Left ventricle myocardium inferior (tissue), 1 donor: ENCODE results near the gene VIPAS39. TPM values are rescaled to one million over a fixed set of nuclear protein-coding genes. Genes with fewer than 3 reads are reported as not detected.

Source experiments
- DNase-seq: peaks from one replicate; pipeline ENCODE4 v3.0.0-alpha.2; 2020
- H3K27ac ChIP-seq: fragments of 200-600 bp; replicated peaks from 2 replicates; pipeline ENCODE4 v1.8.0; 2021
- H3K27me3 ChIP-seq: fragments of 200-600 bp; 2 replicates; pipeline ENCODE4 v1.8.0; 2021; ENCODE audit warnings: low read depth
- H3K36me3 ChIP-seq: fragments of 200-600 bp; 2 replicates; pipeline ENCODE4 v1.8.0; 2021
- H3K4me1 ChIP-seq: fragments of 200-600 bp; 2 replicates; pipeline ENCODE4 v1.8.0; 2021
- H3K4me3 ChIP-seq: fragments of 200-600 bp; 2 replicates; pipeline ENCODE4 v1.8.0; 2021; ENCODE audit warnings: mild to moderate bottlenecking, moderate library complexity
- H3K9me3 ChIP-seq: fragments of 200-600 bp; replicated peaks from 2 replicates; pipeline ENCODE4 v1.8.0; 2021
- CTCF ChIP-seq: fragments of 200-600 bp; IDR thresholded peaks from 2 replicates; pipeline ENCODE4 v1.8.0; 2021; ENCODE audit warnings: antibody characterized with exemption, mild to moderate bottlenecking, borderline replicate concordance
- intact Hi-C: fragments of 100-400 bp; cut with micrococcal nuclease; formaldehyde crosslinking; loops from one replicate; pipeline ENCODE4 v1.11.0; 2022
- total RNA-seq: library from RNA; stranded (reverse); fragmentation: NEBNext Ultra II Directional; extraction: Animal tissue kit (Norgen Biotek cat#: 25700); gene quantifications from one replicate; pipeline ENCODE4 v1.2.1, GENCODE V29; 2021
- donor health status: DM: no; HTN: yes; CAD: no; lungs with severe emphysema.

The VIPAS39 gene
- total RNA-seq, 1 donor from 2014 or later, result 14.9 TPM

GRCh38 chr14:77488558-77488957, 31.2 kb upstream of the VIPAS39 start:
- Histone ChIP-seq H3K36me3 (no peaks in the 10 kb centered on the region), H3K4me1 (no peaks in the 10 kb centered on the region), H3K4me3 (no peak overlapping the region), H3K27ac (no peak overlapping the region), H3K27me3 (no peaks in the 10 kb centered on the region), H3K9me3 (no peaks in the 10 kb centered on the region)
- no peak for DNase-seq
- TF ChIP-seq CTCF, result no peak
- intact Hi-C loops, result no loop called here

GRCh38 chr14:77485901-77486678, 28.7 kb upstream of the VIPAS39 start:
- Histone ChIP-seq H3K4me1 (no peaks in the 10 kb centered on the region), H3K27ac (no peak overlapping the region), H3K36me3 (no peaks in the 10 kb centered on the region), H3K4me3 (no peak overlapping the region), H3K9me3 (no peaks in the 10 kb centered on the region), H3K27me3 (no peaks in the 10 kb centered on the region)
- no peak for TF ChIP-seq CTCF
- intact Hi-C loops, result no loop called here
- no peak for DNase-seq

- intact Hi-C loops, result no loop called here
- Histone ChIP-seq H3K4me3 (no peak overlapping the region), H3K27ac (no peak overlapping the region), H3K9me3 (no peaks in the 10 kb centered on the region), H3K36me3 (no peaks in the 10 kb centered on the region), H3K27me3 (no peaks in the 10 kb centered on the region), H3K4me1 (no peaks in the 10 kb centered on the region)
- no peak for DNase-seq
- TF ChIP-seq CTCF, result no peak
Observed at GRCh38 chr14:77485256-77485655, 27.9 kb upstream of the VIPAS39 start.

- DNase-seq, result no peak
- no peaks in the 10 kb centered on the region for H3K36me3 ChIP-seq
- H3K27ac ChIP-seq, result no peak overlapping the region
- no peak overlapping the region for H3K4me3 ChIP-seq
- H3K4me1 ChIP-seq, result no peaks in the 10 kb centered on the region
- intact Hi-C loops, result no loop called here
- H3K27me3 ChIP-seq, result no peaks in the 10 kb centered on the region
- TF ChIP-seq CTCF, result no peak
- H3K9me3 ChIP-seq, result no peaks in the 10 kb centered on the region
Observed at GRCh38 chr14:77482422-77482821, 25.0 kb upstream of the VIPAS39 start.

- TF ChIP-seq CTCF, result no peak
- Histone ChIP-seq H3K9me3 (no peaks in the 10 kb centered on the region), H3K4me1 (no peaks in the 10 kb centered on the region), H3K4me3 (no peak overlapping the region), H3K27me3 (no peaks in the 10 kb centered on the region), H3K36me3 (no peaks in the 10 kb centered on the region), H3K27ac (no peak overlapping the region)
- DNase-seq, result no peak
- intact Hi-C loops, result no loop called here
Observed at GRCh38 chr14:77478796-77479195, 21.4 kb upstream of the VIPAS39 start.
